Measurements from ENCODE around the gene SYCP2. TPM values are rescaled to one million over a fixed set of nuclear protein-coding genes. Genes with fewer than 3 reads are reported as not detected.
"Not testable (repeated sequence)": the region's sequence is repeated elsewhere in the genome, so short reads cannot be mapped to it uniquely, and the experiment has no call there.

Gene SYCP2
- polyA plus RNA-seq, 1 donor (not counting 4 experiments of a cell fraction or from before 2014, with no cell fraction given), result 0.12 TPM

- no peaks in the 10 kb centered on the region for H3K4me1 ChIP-seq (ENCODE audit: control insufficient read depth, extremely low read depth, insufficient read depth, low read length)
- H3K27ac ChIP-seq (ENCODE audit: control insufficient read depth, insufficient read depth, low read length), result no peak overlapping the region
- H3K27me3 ChIP-seq (ENCODE audit: control insufficient read depth, extremely low read depth, insufficient read depth, low read length), result no peaks in the 10 kb centered on the region
- DNase-seq (ENCODE audit: low read depth, low spot score), result no peak
- H2AFZ ChIP-seq (ENCODE audit: control insufficient read depth, low read length), result no peak overlapping the region
- no peaks in the 10 kb centered on the region for H3K79me2 ChIP-seq (ENCODE audit: control insufficient read depth, insufficient read depth, low read length)
- H3K36me3 ChIP-seq (ENCODE audit: control insufficient read depth in 2 of 2, extremely low read depth in 1 of 2, insufficient read depth in 2 of 2, low read length in 2 of 2), result no peaks in the 10 kb centered on the region
- FAIRE-seq, result no peak
- TF ChIP-seq CTCF (optimal IDR thresholded peaks at IDR 0.05 in 1 of 3, IDR thresholded peaks at IDR 0.05 in 1 of 3, conservative IDR thresholded peaks at IDR 0.05 in 1 of 3; ENCODE audit: extremely low read depth in 1 of 3, insufficient read depth in 2 of 3, low read length in 3 of 3), result no peak
- TF ChIP-seq EZH2 (IDR thresholded peaks at IDR 0.05; ENCODE audit: low read length), result no peak
- no peaks in the 10 kb centered on the region for H3K9me1 ChIP-seq (ENCODE audit: control insufficient read depth, extremely low read depth, insufficient read depth, low read length)
- H3K9ac ChIP-seq (ENCODE audit: control insufficient read depth, extremely low read depth, insufficient read depth, low read length), result no peak overlapping the region
- H3K4me2 ChIP-seq (ENCODE audit: control insufficient read depth, extremely low read depth, insufficient read depth, low read depth, low read length), result no peak overlapping the region
- H4K20me1 ChIP-seq (ENCODE audit: control insufficient read depth, extremely low read depth, insufficient read depth, low read length), result no peaks in the 10 kb centered on the region
- dilution Hi-C loops (cut with MboI; ENCODE audit: extremely low pct_ligation_motif_present, low sequenced_read_pairs), result no loop called here
- no peak overlapping the region for H3K4me3 ChIP-seq (ENCODE audit: control insufficient read depth in 2 of 3, extremely low read depth in 1 of 3, insufficient read depth in 2 of 3, low read depth in 1 of 3, low read length in 3 of 3)
- no peaks in the 10 kb centered on the region for H3K9me3 ChIP-seq (ENCODE audit: control insufficient read depth, low read depth, low read length)
These were observed 41.9 kb downstream of the SYCP2 start for GRCh38 chr20:59891581-59891980.

GRCh38 chr20:59890035-59890434 lies 43.4 kb downstream of the SYCP2 start:
- H3K36me3 ChIP-seq (ENCODE audit: control insufficient read depth in 2 of 2, extremely low read depth in 1 of 2, insufficient read depth in 2 of 2, low read length in 2 of 2); H3K27me3 ChIP-seq (ENCODE audit: control insufficient read depth, extremely low read depth, insufficient read depth, low read length); H4K20me1 ChIP-seq (ENCODE audit: control insufficient read depth, extremely low read depth, insufficient read depth, low read length); FAIRE-seq; DNase-seq (ENCODE audit: low read depth, low spot score); H3K4me3 ChIP-seq (ENCODE audit: control insufficient read depth in 2 of 3, extremely low read depth in 1 of 3, insufficient read depth in 2 of 3, low read depth in 1 of 3, low read length in 3 of 3); dilution Hi-C loops (cut with MboI; ENCODE audit: extremely low pct_ligation_motif_present, low sequenced_read_pairs); H3K79me2 ChIP-seq (ENCODE audit: control insufficient read depth, insufficient read depth, low read length); H3K9me1 ChIP-seq (ENCODE audit: control insufficient read depth, extremely low read depth, insufficient read depth, low read length); H2AFZ ChIP-seq (ENCODE audit: control insufficient read depth, low read length); H3K4me2 ChIP-seq (ENCODE audit: control insufficient read depth, extremely low read depth, insufficient read depth, low read depth, low read length); H3K27ac ChIP-seq (ENCODE audit: control insufficient read depth, insufficient read depth, low read length); H3K4me1 ChIP-seq (ENCODE audit: control insufficient read depth, extremely low read depth, insufficient read depth, low read length); H3K9ac ChIP-seq (ENCODE audit: control insufficient read depth, extremely low read depth, insufficient read depth, low read length); H3K9me3 ChIP-seq (ENCODE audit: control insufficient read depth, low read depth, low read length): not testable (repeated sequence)

GRCh38 chr20:59888050-59888449 lies 45.4 kb downstream of the SYCP2 start:
- no peaks in the 10 kb centered on the region for H3K36me3 ChIP-seq (ENCODE audit: control insufficient read depth in 2 of 2, extremely low read depth in 1 of 2, insufficient read depth in 2 of 2, low read length in 2 of 2)
- TF ChIP-seq CTCF (optimal IDR thresholded peaks at IDR 0.05 in 1 of 3, IDR thresholded peaks at IDR 0.05 in 1 of 3, conservative IDR thresholded peaks at IDR 0.05 in 1 of 3; ENCODE audit: extremely low read depth in 1 of 3, insufficient read depth in 2 of 3, low read length in 3 of 3), result no peak
- TF ChIP-seq EZH2 (IDR thresholded peaks at IDR 0.05; ENCODE audit: low read length), result no peak
- DNase-seq (ENCODE audit: low read depth, low spot score) (no peak), FAIRE-seq (no peak)
- no peak overlapping the region for H3K4me2 ChIP-seq (ENCODE audit: control insufficient read depth, extremely low read depth, insufficient read depth, low read depth, low read length)
- no peaks in the 10 kb centered on the region for H3K9me1 ChIP-seq (ENCODE audit: control insufficient read depth, extremely low read depth, insufficient read depth, low read length)
- no peaks in the 10 kb centered on the region for H3K27me3 ChIP-seq (ENCODE audit: control insufficient read depth, extremely low read depth, insufficient read depth, low read length)
- dilution Hi-C loops (cut with MboI; ENCODE audit: extremely low pct_ligation_motif_present, low sequenced_read_pairs), result no loop called here
- H4K20me1 ChIP-seq (ENCODE audit: control insufficient read depth, extremely low read depth, insufficient read depth, low read length), result no peaks in the 10 kb centered on the region
- H3K27ac ChIP-seq (ENCODE audit: control insufficient read depth, insufficient read depth, low read length), result no peak overlapping the region
- no peaks in the 10 kb centered on the region for H3K9me3 ChIP-seq (ENCODE audit: control insufficient read depth, low read depth, low read length)
- H3K9ac ChIP-seq (ENCODE audit: control insufficient read depth, extremely low read depth, insufficient read depth, low read length), result no peak overlapping the region
- no peaks in the 10 kb centered on the region for H3K4me1 ChIP-seq (ENCODE audit: control insufficient read depth, extremely low read depth, insufficient read depth, low read length)
- no peak overlapping the region for H3K4me3 ChIP-seq (ENCODE audit: control insufficient read depth in 2 of 3, extremely low read depth in 1 of 3, insufficient read depth in 2 of 3, low read depth in 1 of 3, low read length in 3 of 3)
- H3K79me2 ChIP-seq (ENCODE audit: control insufficient read depth, insufficient read depth, low read length), result no peaks in the 10 kb centered on the region
- H2AFZ ChIP-seq (ENCODE audit: control insufficient read depth, low read length), result no peak overlapping the region

Measured in keratinocyte (primary cell).